Stromal cell of bone marrow (primary cell): Measurements from ENCODE around the gene POU1F1.
"Not testable (repeated sequence)": the region's sequence is repeated elsewhere in the genome, so short reads cannot be mapped to it uniquely, and the experiment has no call there.

ENCODE experiments used
- DNase-seq: peaks from one replicate; pipeline ENCODE4 v3.0.0-alpha.2; 2012; ENCODE audit warnings: low read depth

POU1F1 gene

GRCh38 chr3:87276484-87276883, at the start of gene POU1F1:
TSS of gene POU1F1 (minus strand) at chr3:87276584. CDS start at chr3:87276462, 122 bp downstream.
- no peak for DNase-seq

- DNase-seq, result no peak
Observed at GRCh38 chr3:87324609-87325008, 48.2 kb upstream of the POU1F1 start.

GRCh38 chr3:87320756-87321626, 44.6 kb upstream of the POU1F1 start:
- no peak for DNase-seq

- DNase-seq, result peak; percentile 31
Observed at GRCh38 chr3:87318617-87319021, 42.2 kb upstream of the POU1F1 start.

- DNase-seq, result no peak
Observed at GRCh38 chr3:87317779-87318178, 41.4 kb upstream of the POU1F1 start.

- no peak for DNase-seq
Observed at GRCh38 chr3:87313641-87314040, 37.3 kb upstream of the POU1F1 start.

- peak; percentile 71 for DNase-seq
Observed at GRCh38 chr3:87311309-87311708, 34.9 kb upstream of the POU1F1 start.

- DNase-seq, result no peak
Observed at GRCh38 chr3:87309601-87310000, 33.2 kb upstream of the POU1F1 start.

- no peak for DNase-seq
Observed at GRCh38 chr3:87307805-87308204, 31.4 kb upstream of the POU1F1 start.

GRCh38 chr3:87305517-87305916, 29.1 kb upstream of the POU1F1 start:
- DNase-seq, result no peak

- not testable (repeated sequence) for DNase-seq
Observed at GRCh38 chr3:87305031-87305430, 28.6 kb upstream of the POU1F1 start.

GRCh38 chr3:87298111-87298718, 21.8 kb upstream of the POU1F1 start:
- peak; percentile 29 for DNase-seq

GRCh38 chr3:87288446-87288845, 12.1 kb upstream of the POU1F1 start:
- no peak for DNase-seq

- peak; percentile 86 for DNase-seq
Observed at GRCh38 chr3:87287011-87287410, 10.6 kb upstream of the POU1F1 start.

GRCh38 chr3:87272718-87273341, 3.6 kb downstream of the POU1F1 start:
- DNase-seq, result no peak

GRCh38 chr3:87270908-87271700, 5.3 kb downstream of the POU1F1 start:
- DNase-seq, result no peak

- DNase-seq, result no peak
Observed at GRCh38 chr3:87269723-87270122, 6.7 kb downstream of the POU1F1 start.

GRCh38 chr3:87268646-87269211, 7.7 kb downstream of the POU1F1 start:
- no peak for DNase-seq

GRCh38 chr3:87267953-87268645, 8.3 kb downstream of the POU1F1 start:
- no peak for DNase-seq

GRCh38 chr3:87261925-87262324, 14.5 kb downstream of the POU1F1 start:
- no peak for DNase-seq

GRCh38 chr3:87260270-87260669, 16.1 kb downstream of the POU1F1 start:
- DNase-seq, result peak; percentile 33
